ENCODE data around the gene MAST4.
"Not testable (repeated sequence)": the region's sequence is repeated elsewhere in the genome, so short reads cannot be mapped to it uniquely, and the experiment has no call there.

The MAST4 gene

GRCh38 chr5:66652818-66653217 is 56.6 kb downstream of the MAST4 start:
- no peak for DNase-seq

- DNase-seq = no peak
Observed at GRCh38 chr5:66653325-66653724, 57.1 kb downstream of the MAST4 start.

GRCh38 chr5:66655395-66656324 is 59.5 kb downstream of the MAST4 start:
- DNase-seq = no peak

GRCh38 chr5:66658516-66658915 is 62.3 kb downstream of the MAST4 start:
- no peak for DNase-seq

GRCh38 chr5:66659780-66660179 is 63.6 kb downstream of the MAST4 start:
- no peak for DNase-seq

GRCh38 chr5:66660396-66660795 is 64.2 kb downstream of the MAST4 start:
- no peak for DNase-seq

- peak; percentile 59 for DNase-seq
Observed at GRCh38 chr5:66661149-66661548, 65.0 kb downstream of the MAST4 start.

- peak; percentile 50 for DNase-seq
Observed at GRCh38 chr5:66666778-66667177, 70.6 kb downstream of the MAST4 start.

GRCh38 chr5:66669086-66669861 is 73.1 kb downstream of the MAST4 start:
- no peak for DNase-seq

GRCh38 chr5:66669862-66670195 is 73.6 kb downstream of the MAST4 start:
- DNase-seq = no peak

- DNase-seq = no peak
Observed at GRCh38 chr5:66671305-66671704, 75.1 kb downstream of the MAST4 start.

- no peak for DNase-seq
Observed at GRCh38 chr5:66674802-66675201, 78.6 kb downstream of the MAST4 start.

GRCh38 chr5:66675406-66675805 is 79.2 kb downstream of the MAST4 start:
- no peak for DNase-seq

- DNase-seq = no peak
Observed at GRCh38 chr5:66680221-66680620, 84.0 kb downstream of the MAST4 start.

- DNase-seq = no peak
Observed at GRCh38 chr5:66680804-66681203, 84.6 kb downstream of the MAST4 start.

GRCh38 chr5:66684663-66685062 is 88.5 kb downstream of the MAST4 start:
- no peak for DNase-seq

GRCh38 chr5:66689522-66690220 is 93.5 kb downstream of the MAST4 start:
- DNase-seq = no peak

- DNase-seq = no peak
Observed at GRCh38 chr5:66694036-66694435, 97.8 kb downstream of the MAST4 start.

GRCh38 chr5:66695840-66696239 is 99.6 kb downstream of the MAST4 start:
- not testable (repeated sequence) for DNase-seq

- no peak for DNase-seq
Observed at GRCh38 chr5:66697796-66698564, 101.8 kb downstream of the MAST4 start.

- no peak for DNase-seq
Observed at GRCh38 chr5:66701244-66701643, 105.1 kb downstream of the MAST4 start.

- DNase-seq = no peak
Observed at GRCh38 chr5:66702426-66702825, 106.2 kb downstream of the MAST4 start.

Measured in NCI-H2171 treated with DMSO at 0.1 percent for 48 hours (cell line).